ENCODE results near the gene CLK3.
A peak's percentile ranks its signal among the peaks of the same experiment; 100 is the strongest.
"Not testable (repeated sequence)": the region's sequence is repeated elsewhere in the genome, so short reads cannot be mapped to it uniquely, and the experiment has no call there.

The CLK3 gene

DNA sequence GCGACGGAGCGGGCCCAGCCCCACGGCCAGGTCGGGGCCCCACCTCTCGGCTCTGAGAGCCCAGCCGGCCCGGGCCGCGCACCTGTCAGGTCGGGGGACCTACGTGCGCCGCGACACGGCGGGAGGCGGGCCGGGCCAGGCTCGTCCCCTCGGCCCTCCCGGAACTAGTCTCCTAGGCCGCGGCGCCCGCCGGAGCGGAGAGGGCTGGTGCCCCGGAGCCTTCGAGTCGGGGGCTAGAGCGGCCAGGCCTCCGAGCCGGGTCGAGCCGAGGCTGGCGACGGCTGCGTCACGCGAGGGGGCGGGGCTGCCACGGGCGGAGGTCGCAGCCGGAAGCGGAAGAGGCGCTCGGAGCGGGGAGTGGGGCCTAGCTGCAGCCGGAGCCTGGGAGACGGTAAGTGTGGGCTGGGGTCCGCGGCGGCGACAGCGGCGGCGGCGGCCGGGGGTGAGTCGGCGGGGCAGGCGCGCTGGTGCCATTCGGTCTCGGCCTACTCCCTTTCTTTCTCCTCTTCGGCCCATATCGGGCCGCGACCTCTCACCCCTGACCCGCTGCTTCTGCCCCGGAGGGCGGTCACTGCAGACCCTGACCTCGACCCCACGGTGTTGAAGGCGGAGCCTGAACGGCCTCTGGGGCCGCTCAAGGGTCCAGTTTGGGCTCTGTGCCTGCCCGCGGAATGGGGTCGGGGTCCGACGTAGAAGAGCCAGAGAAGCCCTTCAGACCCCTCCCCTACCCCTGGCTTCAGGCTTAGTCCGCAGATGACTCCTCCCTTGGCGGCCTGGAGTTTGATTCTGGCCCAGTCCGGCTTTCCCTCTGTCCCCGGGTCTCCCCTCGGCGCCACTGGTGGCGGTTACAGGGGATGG is at the start of gene CLK3:
Gene CLK3, plus strand, starts transcription at position 329 of the 858 bp plus-strand sequence. CDS start 3,361 bp downstream, outside the sequence.
- peak; percentile 89 to 91 for DNase-seq (ENCODE audit: low read depth in 1 of 2, low spot score in 1 of 2)

DNA sequence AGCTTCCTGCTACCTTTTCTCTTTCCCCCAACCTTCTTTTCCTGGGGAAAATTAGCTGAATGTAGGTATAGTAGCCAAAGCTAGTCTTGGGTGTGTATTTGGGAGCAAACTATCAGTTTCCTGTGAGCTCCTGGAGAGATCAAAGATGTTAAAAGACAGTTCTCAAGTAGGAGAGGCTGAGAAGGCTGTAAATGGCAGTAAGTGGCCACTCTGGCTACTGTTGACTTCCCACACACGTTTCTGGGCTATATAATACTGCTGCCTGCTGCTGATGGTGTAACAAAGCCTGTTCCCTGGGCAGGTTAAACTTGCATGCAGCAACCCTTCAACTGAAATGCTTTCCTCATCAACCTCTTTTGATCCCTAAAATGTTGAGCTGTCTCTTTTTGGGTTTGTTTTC is 47.0 kb upstream of the CLK3 start:
- no peak for DNase-seq (ENCODE audit: low read depth in 1 of 2, low spot score in 1 of 2)

DNA sequence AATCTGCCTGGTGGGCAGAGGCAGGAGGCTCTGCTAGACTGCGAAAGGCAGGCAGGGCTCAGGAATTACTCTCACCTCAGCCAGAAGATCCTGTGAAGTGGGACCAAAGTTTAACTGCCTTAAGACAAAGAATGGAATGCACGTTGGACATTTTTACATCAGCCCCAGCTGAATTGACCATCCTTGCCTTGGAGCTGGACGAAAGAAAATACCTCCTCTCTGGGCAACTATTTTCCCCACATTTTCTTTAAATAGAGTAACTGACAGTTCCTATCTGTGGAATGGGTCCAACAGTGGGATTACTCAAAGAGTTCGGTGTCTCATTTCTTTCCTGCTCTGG is 45.9 kb upstream of the CLK3 start:
- DNase-seq (ENCODE audit: low read depth in 1 of 2, low spot score in 1 of 2), result no peak

DNA sequence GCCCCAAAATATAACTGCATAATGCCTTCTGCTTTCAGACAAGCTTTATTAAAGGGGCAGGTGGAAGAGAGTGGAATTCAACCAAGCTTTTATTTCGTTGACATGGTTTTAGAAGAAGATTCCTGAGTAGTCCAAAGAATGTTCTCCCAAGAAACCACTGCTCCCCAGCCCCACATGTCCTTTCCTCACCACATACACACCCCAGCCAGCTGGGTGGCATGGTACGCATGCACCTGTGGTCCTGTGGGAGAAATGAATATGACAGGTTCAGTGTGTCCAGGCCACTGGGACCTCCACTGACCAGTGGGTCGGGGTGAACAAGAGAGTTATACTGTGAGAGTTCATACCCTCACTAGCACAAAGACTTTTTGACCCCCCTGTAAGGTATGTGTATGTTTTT is 44.4 kb upstream of the CLK3 start:
- no peak for DNase-seq (ENCODE audit: low read depth in 1 of 2, low spot score in 1 of 2)

DNA sequence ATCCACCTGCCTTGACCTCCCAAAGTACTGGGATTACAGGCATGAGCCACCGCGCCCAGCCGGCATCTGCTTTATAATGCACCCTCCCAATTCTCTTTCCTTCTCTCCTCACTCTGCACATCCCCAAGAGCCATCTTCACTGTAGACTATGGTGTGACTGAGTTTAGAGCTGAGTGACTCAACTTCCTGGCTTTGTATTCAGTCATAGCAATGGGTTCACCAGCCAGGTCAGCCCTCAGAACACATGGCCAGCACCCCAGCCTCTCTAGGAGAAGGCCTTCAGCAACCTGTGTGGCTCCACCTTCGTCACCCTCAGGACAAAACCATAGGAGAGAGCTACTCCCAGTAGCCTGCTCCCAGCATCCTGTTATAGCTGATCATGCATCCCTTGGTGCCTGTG is 41.6 kb upstream of the CLK3 start:
- DNase-seq (ENCODE audit: low read depth in 1 of 2, low spot score in 1 of 2), result no peak

DNA sequence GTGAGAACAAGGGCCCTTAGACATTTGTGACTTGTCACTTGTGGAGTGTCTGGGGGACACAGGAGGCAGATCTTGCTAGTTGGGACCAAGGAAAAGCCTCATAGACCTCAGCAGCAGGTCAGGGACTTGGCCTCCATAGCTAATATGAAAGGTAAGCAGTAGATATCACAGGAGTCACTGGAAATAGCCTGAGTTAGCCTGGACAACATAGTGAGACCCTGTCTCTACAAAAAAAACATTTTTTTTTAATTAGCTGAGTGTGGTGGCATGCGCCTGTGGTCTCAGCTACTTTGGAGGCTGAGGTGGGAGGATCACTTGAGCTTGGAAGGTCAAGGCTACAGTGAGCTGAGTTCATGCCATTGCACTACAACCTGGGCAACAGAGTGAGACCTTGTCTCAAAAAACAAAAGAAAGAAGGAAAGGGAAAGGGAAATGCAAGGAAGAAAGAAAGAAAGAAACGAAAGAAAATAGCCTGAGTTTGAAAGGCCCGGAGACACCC is 37.1 kb upstream of the CLK3 start:
- no peak for DNase-seq (ENCODE audit: low read depth in 1 of 2, low spot score in 1 of 2)

DNA sequence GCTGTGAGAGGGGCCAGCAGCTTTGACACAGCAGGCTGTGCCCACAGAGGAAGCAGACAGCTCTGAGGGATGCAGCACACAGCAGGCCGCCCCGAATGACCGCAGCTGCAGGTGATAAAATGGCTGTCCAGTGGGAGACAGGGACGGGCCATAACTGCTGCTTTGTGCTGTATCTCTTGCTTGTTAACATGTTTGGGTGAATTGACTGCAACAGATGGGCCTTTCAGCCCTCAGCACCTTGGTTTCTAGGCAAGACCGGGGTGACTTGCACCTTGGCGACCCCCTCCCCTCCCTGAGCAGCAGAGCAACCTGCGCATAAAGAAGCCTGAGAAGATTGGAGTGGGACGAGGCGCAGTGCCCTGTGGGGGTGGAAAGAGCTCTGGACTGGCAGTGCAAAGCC is 36.6 kb upstream of the CLK3 start:
- no peak for DNase-seq (ENCODE audit: low read depth in 1 of 2, low spot score in 1 of 2)

DNA sequence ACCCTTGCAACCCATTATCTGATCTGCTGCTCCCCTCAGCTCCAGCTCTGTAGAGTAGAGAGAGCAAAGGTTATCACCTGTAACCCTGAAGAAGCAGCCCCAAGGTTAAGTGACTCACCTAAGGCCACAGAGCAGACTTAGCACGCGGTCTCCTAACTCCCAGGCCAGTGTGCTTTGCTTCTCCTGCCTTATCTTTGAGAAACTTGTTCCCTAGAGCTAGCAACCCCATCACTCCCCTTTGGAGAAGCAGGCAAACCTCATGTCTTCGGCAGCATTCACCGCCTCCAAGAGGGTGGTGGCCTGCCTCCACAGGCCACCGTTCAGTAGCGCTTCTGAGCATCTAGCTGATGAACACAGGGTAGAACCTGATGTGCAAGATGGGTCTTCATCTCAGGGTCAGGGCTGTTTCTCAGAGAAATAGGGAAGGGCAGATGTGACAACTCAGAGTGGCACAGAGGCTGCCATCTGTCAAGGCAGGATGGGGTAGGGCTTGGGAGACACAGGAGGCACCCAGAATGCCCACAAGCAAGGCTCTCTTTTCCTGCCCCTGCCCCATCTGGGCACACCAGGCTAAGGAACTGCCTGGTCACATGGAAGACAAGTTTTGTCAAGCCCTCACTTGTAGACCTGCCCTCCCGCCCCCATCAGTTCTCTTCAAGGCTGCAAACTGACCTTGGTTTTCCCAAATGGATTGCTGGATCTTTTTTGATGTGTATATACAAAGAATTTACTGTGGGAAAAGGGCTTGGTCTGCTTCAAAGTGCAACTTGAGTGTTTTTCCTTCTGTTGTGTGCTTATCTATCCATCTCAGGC is 34.9 kb upstream of the CLK3 start:
- no peak for DNase-seq (ENCODE audit: low read depth in 1 of 2, low spot score in 1 of 2)

DNA sequence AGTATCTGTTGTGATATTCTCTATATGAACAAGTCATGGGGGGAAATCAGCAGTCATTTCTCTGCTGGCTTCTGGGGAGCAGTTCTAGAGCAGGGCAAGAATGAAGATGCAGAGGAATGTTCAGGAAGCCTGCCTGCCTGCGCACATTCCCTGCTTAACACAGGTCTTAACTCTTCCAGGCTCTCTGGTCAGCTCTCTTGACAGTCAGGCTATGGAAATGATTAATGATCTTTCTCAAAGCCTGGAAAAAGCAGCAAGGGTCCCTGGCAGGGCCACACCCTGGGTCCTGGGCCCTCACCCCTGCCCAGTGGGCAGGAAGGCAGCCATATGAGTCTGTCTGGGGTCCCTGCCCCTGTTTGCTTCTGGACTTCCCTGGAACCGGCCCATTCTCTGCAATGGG is 31.4 kb upstream of the CLK3 start:
- no peak for DNase-seq (ENCODE audit: low read depth in 1 of 2, low spot score in 1 of 2)

DNA sequence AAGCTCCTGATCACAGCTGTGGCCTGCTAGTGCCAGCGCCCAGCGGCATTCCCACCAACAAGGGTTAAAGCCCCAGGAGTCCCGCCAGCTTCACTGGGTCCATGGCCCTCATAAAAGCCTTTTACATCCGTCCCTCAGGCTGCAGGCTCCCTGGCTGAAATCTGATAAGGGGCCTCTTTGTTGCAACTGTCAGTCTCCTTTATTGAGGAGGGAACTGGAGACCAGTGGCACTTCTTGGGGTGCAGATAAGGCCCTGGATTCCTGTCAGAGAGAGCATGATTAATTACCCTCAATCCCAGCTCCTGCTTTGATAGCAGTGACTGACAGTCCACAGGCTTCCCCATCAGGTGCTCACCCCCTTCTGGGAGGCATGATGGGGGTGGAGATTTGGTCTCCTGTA is 30.9 kb upstream of the CLK3 start:
- no peak for DNase-seq (ENCODE audit: low read depth in 1 of 2, low spot score in 1 of 2)

DNA sequence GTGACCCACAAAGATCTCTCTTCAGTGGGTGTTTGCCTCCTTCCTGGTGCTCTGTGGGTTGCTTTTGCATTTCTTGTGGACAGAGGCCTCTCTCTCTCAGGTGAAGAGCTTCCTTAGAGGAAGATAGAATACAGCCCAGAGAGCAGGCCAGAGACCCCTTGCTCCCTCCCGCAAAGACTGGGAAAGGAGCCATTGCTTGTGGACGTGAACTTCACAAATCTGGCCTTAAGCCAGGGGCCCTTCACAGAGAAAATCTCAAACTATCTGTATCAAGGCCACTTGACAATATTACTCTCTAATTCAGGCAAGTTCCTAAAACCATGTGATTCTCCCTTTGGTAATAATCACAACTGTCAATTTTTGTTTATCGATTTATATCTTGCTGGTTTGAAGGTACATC is 30.4 kb upstream of the CLK3 start:
- no peak for DNase-seq (ENCODE audit: low read depth in 1 of 2, low spot score in 1 of 2)

DNA sequence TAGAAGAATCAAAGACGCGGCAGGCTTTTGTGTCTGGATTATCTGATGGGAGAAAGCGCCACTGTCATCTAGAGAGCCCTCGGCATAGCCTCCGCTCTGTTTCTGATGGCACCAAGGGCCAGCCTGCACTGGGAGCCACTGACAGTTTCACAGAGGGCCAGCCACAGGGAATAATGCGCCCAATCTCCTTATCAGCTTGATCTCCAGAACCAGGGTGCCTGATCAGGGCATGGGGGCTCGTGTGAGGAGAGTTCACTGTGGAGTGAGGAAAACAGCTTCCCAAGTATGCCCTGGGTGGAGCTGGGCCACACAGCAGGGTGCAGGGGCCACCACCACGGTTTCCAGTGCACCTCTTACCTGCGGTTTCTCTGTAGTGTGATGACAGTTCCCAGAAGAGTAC is 29.8 kb upstream of the CLK3 start:
- DNase-seq (ENCODE audit: low read depth in 1 of 2, low spot score in 1 of 2), result no peak

DNA sequence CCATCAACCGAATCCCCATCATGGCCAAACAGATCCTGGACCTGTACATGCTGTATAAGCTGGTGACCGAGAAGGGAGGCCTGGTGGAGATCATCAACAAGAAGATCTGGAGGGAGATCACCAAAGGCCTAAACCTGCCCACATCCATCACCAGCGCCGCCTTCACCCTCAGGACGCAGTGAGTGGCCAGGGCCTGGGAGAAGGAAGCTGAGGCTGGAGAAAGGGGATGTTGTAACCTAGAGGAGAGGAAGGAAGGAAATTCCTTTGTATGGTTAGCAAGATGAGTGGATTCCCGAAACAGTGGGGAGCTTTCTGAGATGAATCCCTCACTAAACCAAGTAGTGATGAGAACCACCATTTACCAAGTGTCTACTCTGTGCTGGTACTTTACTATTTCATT is 25.8 kb upstream of the CLK3 start:
- no peak for DNase-seq (ENCODE audit: low read depth in 1 of 2, low spot score in 1 of 2)

DNA sequence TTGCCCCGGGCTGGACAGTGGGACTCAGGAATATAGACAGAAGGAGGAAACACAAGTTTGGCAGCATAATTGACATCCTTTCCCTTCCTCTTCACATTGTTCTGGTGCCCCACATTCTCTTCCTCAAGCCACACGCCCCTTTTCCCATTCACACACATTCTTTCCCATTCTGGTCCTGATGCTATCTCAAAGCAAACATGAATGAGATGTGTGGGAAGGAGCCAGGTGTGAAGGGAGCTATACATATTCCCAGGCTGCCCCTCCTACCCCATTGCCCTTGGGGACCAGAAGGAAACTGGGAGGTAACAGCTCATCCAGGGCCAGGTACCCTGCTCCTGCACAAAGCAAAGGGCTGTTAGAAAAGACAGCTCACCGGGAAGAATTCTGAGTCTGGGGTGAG is 23.4 kb upstream of the CLK3 start:
- no peak for DNase-seq (ENCODE audit: low read depth in 1 of 2, low spot score in 1 of 2)

DNA sequence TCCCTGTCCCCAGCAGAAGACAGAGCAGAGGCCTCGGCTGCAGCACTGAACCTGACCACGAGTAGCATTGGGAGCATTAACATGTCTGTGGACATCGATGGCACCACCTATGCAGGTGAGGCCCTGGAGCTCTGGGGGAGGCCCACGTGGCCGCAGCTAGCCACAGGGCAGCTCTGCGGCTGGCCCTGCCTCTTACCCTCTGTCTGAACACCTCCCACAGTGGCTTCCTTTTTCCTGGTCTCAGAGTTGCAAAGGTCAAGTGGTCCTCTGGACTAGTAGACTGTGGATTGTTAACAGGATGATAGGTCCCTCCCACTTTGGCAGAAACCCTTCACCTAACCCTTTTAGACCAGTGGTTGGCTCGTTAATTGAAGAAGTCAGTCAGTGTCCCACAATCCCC is 22.5 kb upstream of the CLK3 start:
- DNase-seq (ENCODE audit: low read depth in 1 of 2, low spot score in 1 of 2), result no peak

DNA sequence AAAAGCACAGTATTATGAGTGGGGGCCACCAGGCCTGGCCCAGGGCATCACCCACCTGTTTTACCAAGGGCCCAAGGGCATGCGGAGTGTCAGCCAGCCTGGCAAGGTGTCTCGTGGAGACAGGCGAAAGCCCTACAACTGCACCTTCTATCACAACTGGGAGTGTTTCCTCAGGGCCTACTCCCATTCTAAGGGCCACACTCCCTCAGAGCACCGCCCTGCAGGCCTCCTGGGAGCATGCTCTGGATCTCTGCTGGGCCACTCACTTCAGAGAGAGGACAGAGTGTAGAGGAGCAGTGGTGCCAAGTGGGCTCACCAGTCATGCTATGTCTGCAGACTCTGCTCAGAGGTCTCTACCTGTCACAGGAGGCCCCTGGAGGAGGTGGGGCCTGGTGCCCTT is 21.2 kb upstream of the CLK3 start:
- DNase-seq (ENCODE audit: low read depth in 1 of 2, low spot score in 1 of 2), result no peak

DNA sequence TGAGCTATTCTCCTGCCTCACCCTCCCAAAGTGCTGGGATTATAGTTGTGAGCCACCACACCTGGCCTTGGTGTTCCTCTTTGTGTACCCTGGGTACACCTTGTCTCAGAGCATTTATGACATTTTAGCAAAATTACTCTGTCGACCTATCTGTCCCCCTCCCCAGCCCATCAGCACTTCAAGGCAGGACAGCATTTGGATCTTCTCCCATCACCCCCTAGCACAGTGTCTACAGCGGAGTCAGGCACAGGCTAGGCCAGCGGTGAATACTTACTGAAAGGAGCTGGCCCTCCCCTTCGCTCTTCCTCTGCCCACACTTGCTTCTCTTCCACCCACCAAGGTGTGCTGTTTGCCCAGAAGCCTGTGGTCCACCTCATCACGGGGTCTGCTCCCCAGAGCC is 20.4 kb upstream of the CLK3 start:
- DNase-seq (ENCODE audit: low read depth in 1 of 2, low spot score in 1 of 2), result no peak

DNA sequence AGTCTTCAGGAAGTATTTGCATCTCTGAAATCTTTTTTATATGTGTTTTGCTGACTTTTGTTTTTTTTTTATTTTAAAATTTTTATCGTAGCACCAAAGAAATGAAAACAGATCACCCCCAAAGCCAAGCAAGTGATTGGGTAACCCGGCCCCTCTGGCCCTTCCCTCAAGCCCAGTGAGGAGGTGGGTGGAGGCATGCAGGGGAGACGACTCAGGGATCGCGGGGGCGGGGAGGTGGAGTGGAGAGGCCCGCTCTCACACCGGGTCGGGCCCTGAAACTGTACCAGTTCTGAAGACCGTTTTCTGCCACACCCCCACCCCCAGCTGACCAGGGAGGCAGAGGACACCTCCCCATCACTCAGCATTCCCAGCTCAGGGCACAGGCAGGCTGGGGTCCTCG is 18.9 kb upstream of the CLK3 start:
- DNase-seq (ENCODE audit: low read depth in 1 of 2, low spot score in 1 of 2), result not testable (repeated sequence)

DNA sequence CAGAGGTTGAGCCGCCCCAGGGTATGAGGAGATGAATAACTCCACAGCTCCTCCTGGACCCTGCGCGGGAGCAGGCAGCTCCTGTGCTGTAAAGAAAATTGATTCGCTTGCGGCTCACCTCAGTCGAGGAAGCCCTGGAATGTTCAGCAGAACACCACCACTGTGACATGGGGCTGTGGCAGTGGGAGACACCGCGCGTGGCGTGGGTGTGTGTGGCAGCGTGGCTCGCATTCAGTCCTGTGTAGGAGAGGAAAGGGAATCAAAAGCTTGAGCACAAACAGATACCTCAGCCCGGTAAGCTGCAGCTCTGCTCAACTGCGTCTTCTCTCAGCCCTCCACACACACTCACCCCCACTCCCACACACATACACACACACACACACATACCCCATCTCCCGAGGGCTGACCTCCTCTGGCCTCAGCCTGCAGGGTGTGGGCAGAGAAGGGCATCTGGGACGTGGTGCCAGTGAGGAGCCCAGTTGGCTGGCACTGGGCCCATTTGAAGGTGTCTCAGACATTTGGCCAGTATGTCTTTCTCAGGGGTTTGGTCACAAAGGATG is 18.4 kb upstream of the CLK3 start:
- not testable (repeated sequence) for DNase-seq (ENCODE audit: low read depth in 1 of 2, low spot score in 1 of 2)

DNA sequence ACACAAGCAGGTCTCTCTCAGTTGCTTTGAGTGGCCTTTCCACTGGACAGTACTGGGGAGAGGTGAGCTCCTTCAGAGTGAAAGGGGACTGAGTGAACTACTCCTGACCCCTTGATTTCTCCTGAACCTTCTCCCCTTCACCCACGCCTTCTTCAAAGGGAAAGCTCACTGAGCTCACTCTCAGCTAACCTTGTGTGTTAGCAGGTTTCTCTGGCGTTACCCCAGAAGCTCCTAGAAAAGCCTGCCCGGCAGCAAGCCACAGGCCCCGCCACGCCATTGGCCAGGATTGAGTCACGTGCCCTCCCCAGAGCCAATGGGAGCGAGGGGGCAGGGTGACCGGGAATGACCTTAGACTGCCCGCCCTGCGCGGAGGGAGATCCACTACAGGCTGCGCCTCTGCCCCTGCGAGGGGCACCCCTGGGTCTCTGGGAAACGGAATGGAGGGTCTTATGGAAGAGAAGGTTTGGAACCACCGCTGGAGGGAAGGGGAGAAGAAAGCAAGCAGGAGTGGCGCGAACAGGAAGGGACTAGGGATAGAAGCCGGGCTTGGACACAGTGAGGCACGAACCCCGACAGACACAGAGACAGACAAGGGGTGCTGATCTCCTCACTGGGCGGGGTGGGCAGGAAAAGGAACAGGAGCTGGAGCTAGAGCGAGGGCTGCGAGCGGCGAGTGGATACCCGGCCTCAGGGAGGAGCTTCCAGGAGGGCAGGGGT is 17.4 kb upstream of the CLK3 start:
- DNase-seq (ENCODE audit: low read depth in 1 of 2, low spot score in 1 of 2), result peak; percentile 70 to 77

DNA sequence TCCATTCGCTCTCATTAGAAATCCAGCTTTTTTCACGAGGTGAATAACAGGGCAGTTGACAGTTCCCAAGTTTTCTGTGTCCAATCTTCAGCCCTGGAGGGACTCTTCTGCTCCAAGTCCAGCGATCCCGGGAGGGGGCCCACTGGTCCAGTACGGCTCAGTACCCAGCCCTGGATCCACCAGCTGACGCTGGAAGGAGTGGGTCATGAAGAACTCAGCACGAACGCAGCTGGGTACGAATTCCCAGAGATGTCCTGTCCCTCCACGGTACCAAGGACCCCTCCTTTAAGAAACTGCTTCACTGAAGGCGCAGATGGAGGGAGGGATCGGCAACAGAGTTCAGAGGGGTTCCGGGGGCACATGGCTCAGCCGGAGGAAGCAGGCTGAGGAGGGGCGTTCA is 16.5 kb upstream of the CLK3 start:
- DNase-seq (ENCODE audit: low read depth in 1 of 2, low spot score in 1 of 2), result no peak

Measured in activated CD4-positive, alpha-beta T cell treated with anti-CD3 and anti-CD28 coated beads, Interleukin-2, amount 50 U/mL, for 24 hours (primary cell).